Heart left ventricle (tissue), 16 donors: ENCODE results near the gene USP12. TPM values are rescaled to one million over a fixed set of nuclear protein-coding genes. Genes with fewer than 3 reads are reported as not detected.

Source experiments
- ATAC-seq, 4 donors: fragments of 200-7000 bp; cut with Tn5 transposase; one replicate each; pipeline ENCODE4 v1.9.1; 2020 to 2022; ENCODE audit warnings: moderate library complexity in 4 of 4, mild to moderate bottlenecking in 3 of 4, moderate number of reproducible peaks in 1 of 4
- DNase-seq, 5 donors: peaks; one replicate each; pipeline ENCODE4 v3.0.0-alpha.2; 2020
- H3K27ac ChIP-seq, 12 donors: fragments of 200-600 bp; sonication (generic) in 4 of 12; one replicate each; pipeline versions ENCODE4 v1.5.0 to v1.8.0; 2016 to 2022; ENCODE audit warnings: mild to moderate bottlenecking in 2 of 12
- H3K27me3 ChIP-seq, 9 donors: fragments of 200-600 bp; sonication (generic) in 2 of 9; one replicate each; pipeline versions ENCODE4 v1.5.1 to v1.8.0; 2016 to 2022; ENCODE audit warnings: mild to moderate bottlenecking in 3 of 9
- H3K36me3 ChIP-seq, 9 donors: fragments of 200-600 bp; sonication (generic) in 2 of 9; one replicate each; pipeline versions ENCODE4 v1.5.0 to v1.8.0; 2018 to 2022; ENCODE audit warnings: mild to moderate bottlenecking in 2 of 9
- H3K4me1 ChIP-seq, 12 donors: fragments of 200-600 bp; sonication (generic) in 4 of 12; one replicate each; pipeline versions ENCODE4 v1.5.0 to v1.8.0; 2016 to 2022; ENCODE audit warnings: mild to moderate bottlenecking in 3 of 12
- H3K4me3 ChIP-seq, 12 donors: fragments of 200-600 bp; sonication (generic) in 4 of 12; one replicate each; pipeline versions ENCODE4 v1.5.0 to v1.8.0; 2017 to 2022; ENCODE audit warnings: mild to moderate bottlenecking in 9 of 12, moderate library complexity in 4 of 12
- H3K9me3 ChIP-seq, 12 donors: fragments of 200-600 bp; sonication (generic) in 4 of 12; one replicate each; pipeline versions ENCODE4 v1.5.0 to v1.8.0; 2016 to 2022; ENCODE audit warnings: mild to moderate bottlenecking in 1 of 12
- POLR2A ChIP-seq, 2 donors: fragments of 450-650 bp; IDR thresholded peaks; one replicate each; pipeline ENCODE4 v1.6.1; 2017; ENCODE audit warnings: antibody characterized with exemption in 2 of 2, mild to moderate bottlenecking in 2 of 2, moderate library complexity in 2 of 2
- WGBS, 4 donors: extraction: QIAGEN DNeasy Blood & Tissue Kit in 2 of 4; methylation state at CpG; one replicate each; pipeline versions ENCODE4 v1.1.5 to v1.1.7; 2013 to 2018; 5-methylcytosine and 5-hydroxymethylcytosine counted together
- intact Hi-C, 10 donors: fragments of 100-400 bp; cut with DNase I; formaldehyde crosslinking; loops; one replicate each; pipeline versions ENCODE4 v1.11.1 to v1.14.2; 2022
- polyA plus RNA-seq, 2 donors: library from polyadenylated mRNA; stranded (reverse); fragments of 200-250 nt; gene quantifications; one replicate each; pipeline ENCODE4 v1.2.3, GENCODE V29; 2013
- total RNA-seq, 9 donors: library from RNA; depleted of rRNA in 2 of 9; stranded (reverse); fragments of >200 nt in 2 of 9; fragmentation: NEBNext Ultra II Directional in 3 of 9; extraction: Animal tissue kit (Norgen Biotek cat#: 25700) in 3 of 9; gene quantifications; one replicate each; pipeline versions ENCODE4 v1.1.0 to v1.2.4, GENCODE V29; 2016 to 2023
- TF ChIP-seq, protein P1 (sequence below), 12 donors: fragments of 200-600 bp; sonication (generic) in 4 of 12; IDR thresholded peaks; one replicate each; pipeline versions ENCODE4 v1.5.0 to v1.8.0; 2018 to 2022; ENCODE audit warnings: antibody characterized with exemption in 12 of 12, mild to moderate bottlenecking in 5 of 12
- donor health status: ischemic (EF 13 %, LVEDD 7.1; RV severe dilation, severe dysfunction).
- donor health status: healthy with polysubstance abuse.
- donor health status: DM: no; HTN: yes; CAD: no.
- donor health status: DM: no; HTN: no; CAD: no.
- donor health status: ischemic (EF 25% LVEDD 6.9; RV normal size, moderate dysfunction).
- donor health status: ischemic (EF 25% LVEDD 5.7; RV mildly dilated, moderate dysfunction).
- donor health status: healthy.
- donor health status: DM: yes; HTN: yes; CAD: no.
- donor health status: ischemic (EF 35%, LVEDD 5.7; RV mildly dilated, moderate dysfunction).
- donor health status: nonischemic (EF 11% LVEDD 7.7; RV severe dilation, severe dysfunction).
- donor health status: DM: yes; HTN: yes; CAD: no.
- donor health status: PGD.
- donor health status: ischemic (EF 29% LVEDD 5.4; RV normal size, mild dysfunction).
- donor health status: nonischemic (EF 23%, LVEDD 6.1; RV moderate dilation, normal function).

The USP12 gene
- total and polyA plus RNA-seq, 11 donors = 5.1 to 35.4 (median 20.8) TPM

DNA sequence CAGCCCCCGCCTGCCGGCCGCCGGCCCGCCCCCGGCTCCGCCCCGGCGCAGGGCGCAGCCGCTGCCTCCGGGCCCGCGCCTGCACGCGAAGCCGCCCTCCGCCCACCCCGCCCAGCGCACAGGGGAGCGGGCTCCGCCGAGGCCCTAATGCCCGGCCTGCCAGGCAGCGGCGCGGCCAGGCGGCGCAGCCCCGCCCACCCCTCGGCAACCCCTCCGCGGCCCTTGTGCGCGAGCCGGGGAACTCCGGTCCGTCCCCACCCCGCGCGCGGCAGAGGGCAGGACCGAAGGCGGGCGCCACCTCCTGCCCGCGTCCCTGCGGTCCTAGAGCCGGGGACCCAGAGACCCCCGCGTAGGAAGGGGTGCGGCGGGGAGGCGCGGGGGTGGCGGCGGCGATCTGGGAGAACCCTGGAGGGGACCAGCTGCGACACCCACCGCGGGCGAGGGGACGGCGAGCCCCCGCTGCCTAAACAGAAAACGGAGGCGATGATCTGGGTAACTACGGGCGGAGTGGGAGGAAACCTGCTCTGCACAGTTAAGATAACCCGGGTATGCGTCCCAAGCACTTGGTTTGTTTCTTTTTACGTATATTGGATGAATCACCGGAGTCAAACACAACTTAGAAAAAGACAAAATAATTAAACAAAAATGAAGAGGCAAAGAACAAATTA lies 350 bp upstream of the USP12 start:
- intact Hi-C loops = loop anchor here in 9 of 10 donors (1.0 to 10.0 kb wide), 9 partner anchors 79 to 187 kb away; partner anchors contain the start of genes RPL21 (in 8 of the 9) and RASL11A (in 1 of the 9)
- Histone ChIP-seq H3K27me3 (no peaks in the 10 kb centered on the region), H3K4me3 (peak overlapping the region; percentile 22 to 93 (median 75)), H3K27ac (peak overlapping the region; percentile 76 to 99 (median 93)), H3K36me3 (no peaks in the 10 kb centered on the region), H3K4me1 (peaks cover 8 to 54% (median 35%) of the 10 kb centered on the region in 12 donors), H3K9me3 (no peaks in the 10 kb centered on the region)
- ATAC-seq (peak; percentile 93 to 99 (median 96)), DNase-seq (peak; percentile 93 to 96 (median 95))
- TF ChIP-seq, protein P1, sequence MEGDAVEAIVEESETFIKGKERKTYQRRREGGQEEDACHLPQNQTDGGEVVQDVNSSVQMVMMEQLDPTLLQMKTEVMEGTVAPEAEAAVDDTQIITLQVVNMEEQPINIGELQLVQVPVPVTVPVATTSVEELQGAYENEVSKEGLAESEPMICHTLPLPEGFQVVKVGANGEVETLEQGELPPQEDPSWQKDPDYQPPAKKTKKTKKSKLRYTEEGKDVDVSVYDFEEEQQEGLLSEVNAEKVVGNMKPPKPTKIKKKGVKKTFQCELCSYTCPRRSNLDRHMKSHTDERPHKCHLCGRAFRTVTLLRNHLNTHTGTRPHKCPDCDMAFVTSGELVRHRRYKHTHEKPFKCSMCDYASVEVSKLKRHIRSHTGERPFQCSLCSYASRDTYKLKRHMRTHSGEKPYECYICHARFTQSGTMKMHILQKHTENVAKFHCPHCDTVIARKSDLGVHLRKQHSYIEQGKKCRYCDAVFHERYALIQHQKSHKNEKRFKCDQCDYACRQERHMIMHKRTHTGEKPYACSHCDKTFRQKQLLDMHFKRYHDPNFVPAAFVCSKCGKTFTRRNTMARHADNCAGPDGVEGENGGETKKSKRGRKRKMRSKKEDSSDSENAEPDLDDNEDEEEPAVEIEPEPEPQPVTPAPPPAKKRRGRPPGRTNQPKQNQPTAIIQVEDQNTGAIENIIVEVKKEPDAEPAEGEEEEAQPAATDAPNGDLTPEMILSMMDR (IDR thresholded peaks at IDR 0.05) = peak in 7 of 12 donors; percentile 16 to 48 (median 28)
- TF ChIP-seq POLR2A (IDR thresholded peaks at IDR 0.05) = no peak
- WGBS, 4 donors = 0 to 1% (median 1%) methylated on average over 43 to 73 of the region's 73 CpGs

DNA sequence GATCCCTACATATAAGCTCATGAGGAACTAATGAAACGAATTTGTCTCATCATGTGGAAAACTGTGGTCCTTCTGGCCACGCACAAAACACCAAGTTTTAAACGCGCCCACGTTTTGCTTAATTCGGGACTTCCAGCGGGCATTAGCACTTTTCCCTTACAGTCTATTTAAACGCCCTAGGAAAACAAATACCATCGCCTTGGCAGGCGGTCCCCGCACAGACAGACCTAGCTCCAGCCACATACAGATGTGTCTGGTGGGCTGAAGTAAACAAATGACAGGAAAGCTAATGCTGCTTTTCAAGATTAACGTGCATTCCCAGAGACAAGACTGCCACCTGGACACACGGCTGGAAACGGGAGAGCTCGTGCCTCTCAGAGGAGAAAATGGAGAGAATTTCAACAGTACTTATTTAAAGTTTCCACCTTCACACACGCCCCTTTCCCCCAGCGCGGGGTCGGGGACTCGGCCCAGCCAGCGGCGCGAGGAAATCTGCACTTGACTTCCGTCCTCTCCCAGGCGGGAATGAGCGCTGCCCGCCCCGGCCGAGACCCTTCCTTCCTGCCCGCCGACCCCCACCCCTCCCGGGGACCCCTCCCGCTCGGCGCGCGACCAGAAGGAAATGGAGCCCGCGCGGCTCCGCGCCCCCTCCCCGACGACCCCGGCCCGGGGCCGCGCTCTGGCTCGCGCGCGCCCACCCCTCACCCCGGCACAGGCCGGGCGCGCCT lies 931 bp downstream of the USP12 start:
- DNase-seq = peak in 4 of 5 donors; percentile 49 to 70 (median 52)
- ATAC-seq = peak in 2 of 4 donors; percentile 7 to 17
- Histone ChIP-seq H3K9me3 (no peaks in the 10 kb centered on the region), H3K27me3 (no peaks in the 10 kb centered on the region), H3K4me3 (peak overlapping the region; percentile 59 to 93 (median 71)), H3K4me1 (peaks cover 8 to 56% (median 44%) of the 10 kb centered on the region in 12 donors), H3K27ac (peak overlapping the region; percentile 70 to 98 (median 88)), H3K36me3 (no peaks in the 10 kb centered on the region)
- no peak for TF ChIP-seq POLR2A (IDR thresholded peaks at IDR 0.05)
- TF ChIP-seq, protein P1 (IDR thresholded peaks at IDR 0.05) = no peak
- 1% methylated on average over 33 to 56 of the region's 56 CpGs for WGBS, 4 donors
- intact Hi-C loops = loop anchor here in 9 of 10 donors (1.0 to 10.0 kb wide), 9 partner anchors 80 to 186 kb away; partner anchors contain the start of genes RPL21 (in 8 of the 9) and RASL11A (in 1 of the 9)

DNA sequence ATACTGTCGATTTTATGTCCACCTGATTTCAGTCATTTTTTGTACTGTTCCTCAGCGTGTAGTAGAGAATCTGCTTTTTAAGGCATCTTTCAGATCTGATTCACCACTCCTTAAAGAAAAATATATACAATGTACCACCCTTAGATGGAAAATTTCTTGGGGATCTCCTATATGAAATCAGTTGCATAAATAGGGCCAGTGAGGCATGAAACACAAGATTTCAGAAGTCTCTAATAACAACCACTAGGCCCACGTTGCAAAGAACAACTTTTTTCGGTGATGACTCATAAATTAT lies 1.4 kb downstream of the USP12 start:
- Histone ChIP-seq H3K27ac (peak overlapping the region in 11 of 12 donors; percentile 80 to 98 (median 90)), H3K4me3 (peak overlapping the region; percentile 59 to 93 (median 71)), H3K9me3 (no peaks in the 10 kb centered on the region), H3K4me1 (peaks cover 8 to 61% (median 44%) of the 10 kb centered on the region in 12 donors), H3K27me3 (no peaks in the 10 kb centered on the region), H3K36me3 (no peaks in the 10 kb centered on the region)
- intact Hi-C loops = loop anchor here in 9 of 10 donors (2.0 to 10.0 kb wide), 8 partner anchors 81 to 185 kb away; partner anchors contain the start of genes RPL21 (in 7 of the 9) and RASL11A (in 1 of the 9)
- DNase-seq (no peak), ATAC-seq (no peak)
- TF ChIP-seq, protein P1 (IDR thresholded peaks at IDR 0.05) = no peak
- TF ChIP-seq POLR2A (IDR thresholded peaks at IDR 0.05) = no peak
- WGBS, 4 donors = 28 to 36% (median 32%) methylated on average over 4 of the region's 4 CpGs
